GM13976 (cell line): ENCODE measurements around the gene CLSTN2.

Source experiments
- DNase-seq: peaks from one replicate; pipeline ENCODE4 v3.0.0; 2012; ENCODE audit warnings: low spot score
- in situ Hi-C: fragments of 300-500 bp; cut with MboI; formaldehyde crosslinking; loops from one replicate; pipeline ENCODE4 v1.12.0; 2022; ENCODE audit warnings: low sequenced_read_pairs, mixed read lengths, inconsistent platforms; ENCODE audit not compliant: unreplicated experiment
- TF ChIP-seq, protein P1 (sequence below): IDR thresholded peaks from 2 replicates; pipeline ENCODE4 v1.5.1; 2012; ENCODE audit warnings: borderline replicate concordance, mild to moderate bottlenecking; ENCODE audit not compliant: insufficient read depth; ENCODE audit errors: extremely low read depth, missing control alignments, control extremely low read depth

Gene CLSTN2

GRCh38 chr3:140177943-140178342 lies 243.0 kb downstream of the CLSTN2 start:
- DNase-seq = no peak
- in situ Hi-C loops = no loop called here
- TF ChIP-seq, protein P1, sequence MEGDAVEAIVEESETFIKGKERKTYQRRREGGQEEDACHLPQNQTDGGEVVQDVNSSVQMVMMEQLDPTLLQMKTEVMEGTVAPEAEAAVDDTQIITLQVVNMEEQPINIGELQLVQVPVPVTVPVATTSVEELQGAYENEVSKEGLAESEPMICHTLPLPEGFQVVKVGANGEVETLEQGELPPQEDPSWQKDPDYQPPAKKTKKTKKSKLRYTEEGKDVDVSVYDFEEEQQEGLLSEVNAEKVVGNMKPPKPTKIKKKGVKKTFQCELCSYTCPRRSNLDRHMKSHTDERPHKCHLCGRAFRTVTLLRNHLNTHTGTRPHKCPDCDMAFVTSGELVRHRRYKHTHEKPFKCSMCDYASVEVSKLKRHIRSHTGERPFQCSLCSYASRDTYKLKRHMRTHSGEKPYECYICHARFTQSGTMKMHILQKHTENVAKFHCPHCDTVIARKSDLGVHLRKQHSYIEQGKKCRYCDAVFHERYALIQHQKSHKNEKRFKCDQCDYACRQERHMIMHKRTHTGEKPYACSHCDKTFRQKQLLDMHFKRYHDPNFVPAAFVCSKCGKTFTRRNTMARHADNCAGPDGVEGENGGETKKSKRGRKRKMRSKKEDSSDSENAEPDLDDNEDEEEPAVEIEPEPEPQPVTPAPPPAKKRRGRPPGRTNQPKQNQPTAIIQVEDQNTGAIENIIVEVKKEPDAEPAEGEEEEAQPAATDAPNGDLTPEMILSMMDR = no peak

GRCh38 chr3:140178482-140178881 lies 243.5 kb downstream of the CLSTN2 start:
- TF ChIP-seq, protein P1 = no peak
- no peak for DNase-seq
- in situ Hi-C loops = no loop called here

DNA sequence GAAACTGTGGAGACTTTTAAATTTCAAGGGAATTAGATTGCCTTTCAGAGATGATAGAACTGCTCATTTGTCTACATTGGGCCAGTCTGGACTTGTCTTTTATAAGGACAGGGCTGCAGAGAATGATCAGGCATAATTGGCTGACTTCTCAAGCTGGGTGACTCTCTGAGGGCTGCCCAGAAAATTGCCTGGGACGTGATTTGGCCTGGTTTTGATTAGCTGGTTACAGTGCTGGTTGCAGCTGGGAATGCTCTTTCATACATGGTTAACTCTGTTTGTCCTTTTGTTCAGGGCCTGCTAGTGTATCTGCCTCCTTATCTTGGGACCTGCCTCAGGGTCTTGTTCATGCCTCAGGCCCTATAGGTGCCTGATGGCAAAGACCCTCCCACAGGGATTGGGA lies 245.6 kb downstream of the CLSTN2 start:
- in situ Hi-C loops = no loop called here
- DNase-seq = no peak

GRCh38 chr3:140185375-140185774 lies 250.4 kb downstream of the CLSTN2 start:
- no peak for DNase-seq
- TF ChIP-seq, protein P1 = no peak
- in situ Hi-C loops = no loop called here

More for the DNA sequence above, 245.6 kb downstream of the CLSTN2 start:
- TF ChIP-seq, protein P1 = no peak

GRCh38 chr3:140186421-140186920 lies 251.5 kb downstream of the CLSTN2 start:
- TF ChIP-seq, protein P1 = no peak
- DNase-seq = no peak
- in situ Hi-C loops = no loop called here

DNA sequence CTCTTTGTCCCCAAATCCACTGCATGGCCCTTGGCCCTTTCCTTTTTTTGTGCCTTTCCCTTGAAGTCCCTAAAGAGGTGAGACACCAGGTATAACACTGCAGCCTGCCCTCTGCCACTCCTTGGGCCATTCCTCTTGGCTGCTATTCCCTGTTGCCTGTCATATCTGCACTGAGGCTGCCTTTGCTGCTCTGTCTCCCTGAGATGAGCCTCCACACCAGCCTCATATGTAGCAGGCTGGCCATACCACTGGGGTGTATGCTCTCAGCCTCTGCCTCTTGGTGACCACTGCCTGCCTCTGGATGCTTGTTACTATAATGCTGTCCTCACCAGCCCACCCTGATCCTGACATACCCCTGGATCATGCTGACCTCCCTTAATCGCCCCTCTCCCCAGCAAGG lies 252.0 kb downstream of the CLSTN2 start:
- TF ChIP-seq, protein P1 = no peak
- DNase-seq = no peak
- in situ Hi-C loops = no loop called here

DNA sequence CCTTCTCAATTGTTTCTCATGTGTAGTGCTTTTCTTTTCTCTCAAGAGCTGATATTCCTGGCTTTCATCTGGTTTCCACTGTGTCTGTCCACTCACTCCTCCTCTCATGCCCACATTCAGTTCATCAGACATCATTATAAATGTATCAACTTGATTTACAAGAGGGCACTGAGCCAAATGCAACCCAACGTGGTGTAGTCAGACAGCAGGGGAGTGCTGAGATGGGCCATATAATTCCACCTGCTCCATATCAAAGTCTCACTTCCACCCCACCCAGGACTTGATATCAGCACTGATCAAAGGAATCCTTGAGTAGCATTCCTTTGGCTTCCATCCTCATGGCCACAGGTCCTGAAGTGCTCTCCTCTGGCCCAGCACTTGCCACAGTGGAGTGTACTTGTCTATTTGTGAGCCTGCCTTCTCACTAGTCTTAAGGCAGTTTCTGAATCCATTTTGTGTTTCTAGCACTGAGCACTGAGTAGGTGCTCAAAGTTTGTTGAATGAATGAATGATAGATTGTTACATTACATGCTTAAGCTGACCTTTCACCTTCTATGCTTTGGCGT lies 252.8 kb downstream of the CLSTN2 start:
- DNase-seq = no peak
- in situ Hi-C loops = no loop called here
- TF ChIP-seq, protein P1 = no peak
